Effector memory CD4-positive, alpha-beta T cell (primary cell): Measurements from ENCODE around the gene CNTLN.
"Not testable (repeated sequence)": the region's sequence is repeated elsewhere in the genome, so short reads cannot be mapped to it uniquely, and the experiment has no call there.

ENCODE experiments used
- DNase-seq, 3 donors: peaks; one replicate each; pipeline ENCODE4 v3.0.0-alpha.2; 2020
- H3K27ac ChIP-seq: 2 replicates; pipeline ENCODE4 v1.7.0; 2013; ENCODE audit warnings: mild to moderate bottlenecking, low read length, moderate library complexity; ENCODE audit not compliant: insufficient read depth, poor library complexity, severe bottlenecking
- H3K27me3 ChIP-seq: replicated peaks from 2 replicates; pipeline ENCODE4 v1.7.0; 2013; ENCODE audit warnings: mild to moderate bottlenecking, low read length; ENCODE audit not compliant: insufficient read depth, control insufficient read depth, poor library complexity, severe bottlenecking
- H3K36me3 ChIP-seq: 2 replicates; pipeline ENCODE4 v1.7.0; 2013; ENCODE audit warnings: mild to moderate bottlenecking, low read length, moderate library complexity; ENCODE audit not compliant: control insufficient read depth, insufficient read depth
- H3K4me1 ChIP-seq: 2 replicates; pipeline ENCODE4 v1.7.0; 2013; ENCODE audit warnings: low read length, mild to moderate bottlenecking; ENCODE audit not compliant: control insufficient read depth, insufficient read depth, poor library complexity, severe bottlenecking
- H3K4me3 ChIP-seq: 2 replicates; pipeline ENCODE4 v1.7.0; 2013; ENCODE audit warnings: low read length, low read depth, mild to moderate bottlenecking; ENCODE audit not compliant: insufficient read depth, poor library complexity, severe bottlenecking
- H3K9me3 ChIP-seq: 2 replicates; pipeline ENCODE4 v1.7.0; 2013; ENCODE audit warnings: mild to moderate bottlenecking, low read length, moderate library complexity; ENCODE audit not compliant: control insufficient read depth

CNTLN gene

DNA sequence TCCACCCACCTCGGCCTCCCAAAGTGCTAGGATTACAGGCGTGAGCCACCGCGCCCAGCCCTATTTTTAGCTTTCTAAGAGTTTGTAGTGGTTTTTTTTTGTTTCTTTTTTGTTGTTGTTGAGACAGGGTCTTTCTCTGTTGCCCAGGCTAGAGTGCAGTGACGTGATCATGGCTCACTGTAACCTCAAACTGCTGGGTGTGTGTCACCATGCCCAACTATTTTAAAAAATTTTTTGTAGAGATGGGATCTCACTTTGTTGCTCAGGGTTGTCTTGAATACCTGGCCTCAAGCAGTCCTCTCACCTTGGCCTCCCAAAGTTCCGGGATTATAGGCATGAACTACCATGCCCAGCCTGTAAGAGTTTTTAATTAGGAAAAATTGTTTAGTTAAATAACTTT, 298.7 kb downstream of the CNTLN start:
- Histone ChIP-seq H3K4me3 (no peak overlapping the region), H3K9me3 (no peaks in the 10 kb centered on the region), H3K36me3 (no peaks in the 10 kb centered on the region), H3K4me1 (no peaks in the 10 kb centered on the region), H3K27me3 (no peaks in the 10 kb centered on the region), H3K27ac (no peak overlapping the region)
- no peak for DNase-seq

DNA sequence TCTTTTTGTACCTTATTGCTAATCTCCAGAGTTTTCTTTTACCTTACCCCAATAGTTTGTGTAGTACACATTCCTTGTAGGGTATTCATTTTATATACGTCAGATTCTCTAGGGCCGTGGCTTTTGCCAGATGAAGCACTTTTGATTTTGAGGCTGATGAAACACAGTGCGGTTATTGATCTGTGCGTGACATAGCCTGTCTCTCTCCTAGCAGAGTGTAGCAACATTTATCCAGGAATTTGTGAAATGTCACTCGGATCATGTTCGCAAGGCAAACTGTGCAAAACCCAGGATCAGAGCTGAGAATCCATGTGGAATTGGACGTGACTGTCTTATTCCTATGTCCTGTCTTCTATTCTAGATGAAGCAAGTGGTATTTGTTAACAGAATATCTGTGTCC, 302.0 kb downstream of the CNTLN start:
- no peaks in the 10 kb centered on the region for H3K27me3 ChIP-seq
- H3K4me3 ChIP-seq, result no peak overlapping the region
- no peak overlapping the region for H3K27ac ChIP-seq
- H3K9me3 ChIP-seq, result no peaks in the 10 kb centered on the region
- no peaks in the 10 kb centered on the region for H3K36me3 ChIP-seq
- no peak for DNase-seq
- H3K4me1 ChIP-seq, result no peaks in the 10 kb centered on the region

DNA sequence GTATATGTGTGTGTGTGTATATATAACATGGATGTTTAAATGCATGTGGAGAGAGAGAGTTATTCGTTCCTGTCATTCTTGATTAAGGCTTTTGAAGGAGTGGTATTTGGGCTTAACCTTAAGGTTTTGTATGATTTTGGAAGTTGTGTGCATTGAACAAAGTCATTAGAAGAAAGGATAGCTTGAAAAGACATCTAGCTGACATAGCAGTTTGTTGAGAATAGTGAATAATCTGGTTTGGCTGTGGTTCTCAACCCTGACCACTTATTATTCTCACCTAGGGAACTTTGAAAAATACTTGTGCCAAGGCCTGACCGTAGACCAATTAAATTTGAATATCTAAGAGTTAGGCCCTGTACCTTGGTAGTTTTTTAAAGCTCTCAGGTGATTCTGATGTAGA, 303.0 kb downstream of the CNTLN start:
- H3K9me3 ChIP-seq, result no peaks in the 10 kb centered on the region
- H3K36me3 ChIP-seq, result no peaks in the 10 kb centered on the region
- no peaks in the 10 kb centered on the region for H3K4me1 ChIP-seq
- H3K4me3 ChIP-seq, result no peak overlapping the region
- no peaks in the 10 kb centered on the region for H3K27me3 ChIP-seq
- H3K27ac ChIP-seq, result no peak overlapping the region
- DNase-seq, result no peak

DNA sequence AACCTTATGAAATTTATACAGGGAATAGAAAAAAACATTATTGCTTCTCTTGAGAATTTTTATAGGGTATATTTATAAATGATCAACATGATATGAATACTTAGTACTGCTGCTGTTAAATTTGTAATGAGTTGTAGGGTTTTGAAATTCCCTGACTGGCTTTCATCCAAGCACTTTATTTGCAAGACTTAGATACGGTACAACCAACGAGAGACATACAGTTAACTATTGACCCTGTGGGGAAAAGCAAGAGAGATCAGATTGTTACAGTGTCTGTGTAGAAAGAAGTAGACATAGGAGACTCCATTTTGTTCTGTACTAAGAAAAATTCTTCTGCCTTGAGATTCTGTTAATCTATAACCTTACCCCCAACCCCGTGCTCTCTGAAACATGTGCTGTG, 310.3 kb downstream of the CNTLN start:
- not testable (repeated sequence) for H3K4me3 ChIP-seq, DNase-seq, H3K9me3 ChIP-seq, H3K27me3 ChIP-seq, H3K36me3 ChIP-seq, H3K4me1 ChIP-seq, H3K27ac ChIP-seq

DNA sequence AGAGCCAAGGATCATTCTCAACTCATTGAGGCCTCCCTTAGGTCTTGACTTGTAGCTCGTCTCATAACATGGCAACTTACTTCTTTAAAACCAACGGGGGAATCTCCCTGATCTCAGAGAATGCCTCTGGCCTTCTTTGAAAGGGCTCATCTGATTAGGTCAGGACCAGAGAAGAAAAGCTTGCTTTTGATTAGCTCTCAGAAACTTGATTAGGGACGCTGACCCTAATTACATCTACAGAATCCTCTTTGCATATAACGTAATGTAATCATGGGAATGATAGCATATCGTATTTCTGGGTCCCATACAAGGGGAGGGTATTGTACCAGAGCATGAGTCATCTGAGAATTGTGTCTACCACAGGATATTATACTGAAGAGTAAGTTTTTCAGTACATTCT, 318.9 kb downstream of the CNTLN start:
- DNase-seq, result no peak
- H3K4me3 ChIP-seq, result no peak overlapping the region
- H3K9me3 ChIP-seq, result no peaks in the 10 kb centered on the region
- no peaks in the 10 kb centered on the region for H3K36me3 ChIP-seq
- no peaks in the 10 kb centered on the region for H3K27me3 ChIP-seq
- H3K4me1 ChIP-seq, result no peaks in the 10 kb centered on the region
- H3K27ac ChIP-seq, result no peak overlapping the region

DNA sequence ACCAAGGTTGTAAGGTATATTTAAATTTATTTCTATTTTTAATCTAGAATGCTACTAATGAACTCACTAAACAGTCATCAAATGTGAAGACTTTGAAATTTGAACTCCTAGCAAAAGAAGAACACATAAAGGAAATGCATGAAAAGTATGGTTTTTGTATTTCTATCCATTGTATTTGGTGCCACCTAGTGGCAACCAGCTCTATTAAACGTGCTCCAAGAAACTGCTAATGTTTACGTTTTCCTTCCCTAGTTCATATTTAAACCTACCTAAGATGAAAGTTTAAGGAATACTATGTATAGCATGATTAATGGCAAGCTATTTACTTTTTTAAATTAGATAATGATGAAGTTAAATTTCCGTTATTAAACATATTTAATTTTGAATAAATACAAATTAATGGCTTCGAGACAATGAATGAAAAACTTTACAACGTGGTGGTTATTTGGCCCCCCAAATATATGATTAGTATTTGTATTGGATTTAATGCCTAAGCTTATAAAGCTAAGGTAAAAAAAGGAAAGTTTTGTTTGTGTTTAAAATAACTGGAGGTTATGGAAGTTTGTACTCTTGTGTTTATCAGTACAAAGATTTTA, 328.1 kb downstream of the CNTLN start:
- no peaks in the 10 kb centered on the region for H3K4me1 ChIP-seq
- no peak for DNase-seq
- no peak overlapping the region for H3K4me3 ChIP-seq
- no peak overlapping the region for H3K27ac ChIP-seq
- no peaks in the 10 kb centered on the region for H3K27me3 ChIP-seq
- no peaks in the 10 kb centered on the region for H3K9me3 ChIP-seq
- no peaks in the 10 kb centered on the region for H3K36me3 ChIP-seq

DNA sequence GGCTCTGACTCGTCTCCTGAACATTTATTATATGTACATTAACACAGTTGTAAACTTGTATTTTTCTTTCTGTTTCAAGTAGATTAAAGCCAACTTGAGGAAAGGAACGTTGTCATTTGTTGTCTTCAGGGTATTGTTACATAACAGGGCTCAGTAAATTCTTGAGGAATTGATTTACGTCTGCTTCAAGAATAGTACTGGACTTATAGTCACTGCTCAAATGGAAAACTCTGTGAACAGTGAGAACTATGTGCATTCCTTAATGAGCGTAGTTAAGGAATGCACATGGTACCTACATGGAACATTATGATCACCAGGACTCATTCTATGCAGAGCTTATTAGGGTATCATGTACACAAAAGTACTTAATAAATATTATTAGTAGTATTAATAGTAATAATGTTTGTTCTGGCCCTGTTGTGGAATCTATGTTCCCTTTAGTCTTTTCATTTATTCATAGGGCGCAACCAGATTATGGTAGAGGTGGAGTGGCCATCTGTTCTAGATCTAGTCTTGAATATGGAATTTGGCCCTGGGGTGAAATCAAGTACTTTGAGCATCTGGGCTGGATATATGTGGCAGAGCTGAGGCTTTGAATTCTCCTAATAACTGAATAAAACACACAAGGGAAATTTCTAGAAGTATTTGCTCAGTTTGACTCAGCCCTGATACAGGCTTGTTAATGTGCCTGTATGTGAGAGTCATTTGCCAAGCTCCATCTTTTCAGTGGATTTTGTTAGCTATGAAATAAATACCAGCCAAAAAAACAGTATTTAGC, 335.4 kb downstream of the CNTLN start:
- Histone ChIP-seq H3K36me3 (no peaks in the 10 kb centered on the region), H3K27me3 (no peaks in the 10 kb centered on the region), H3K9me3 (no peaks in the 10 kb centered on the region), H3K4me1 (no peaks in the 10 kb centered on the region), H3K4me3 (no peak overlapping the region), H3K27ac (no peak overlapping the region)
- DNase-seq, result no peak

DNA sequence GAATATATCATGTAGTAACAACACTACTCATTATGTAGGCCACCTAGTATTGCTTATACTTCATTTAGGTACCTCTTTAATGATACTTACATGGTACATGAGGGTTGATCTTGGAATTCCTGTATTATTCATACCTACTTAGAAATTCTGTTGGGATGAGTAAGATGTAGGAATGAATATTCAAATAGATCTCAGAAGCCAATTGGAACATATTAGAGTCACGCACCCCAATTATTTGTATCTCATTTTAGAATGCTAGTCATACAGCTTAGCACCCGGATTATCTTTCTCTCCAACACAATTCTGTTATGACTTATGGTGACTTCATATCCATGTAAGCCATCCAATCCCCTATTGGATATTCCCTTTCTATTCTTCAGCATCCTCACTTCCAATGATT, 337.3 kb downstream of the CNTLN start:
- no peak for DNase-seq
- H3K4me1 ChIP-seq, result no peaks in the 10 kb centered on the region
- H3K9me3 ChIP-seq, result no peaks in the 10 kb centered on the region
- no peaks in the 10 kb centered on the region for H3K27me3 ChIP-seq
- no peaks in the 10 kb centered on the region for H3K36me3 ChIP-seq
- H3K4me3 ChIP-seq, result no peak overlapping the region
- H3K27ac ChIP-seq, result no peak overlapping the region

DNA sequence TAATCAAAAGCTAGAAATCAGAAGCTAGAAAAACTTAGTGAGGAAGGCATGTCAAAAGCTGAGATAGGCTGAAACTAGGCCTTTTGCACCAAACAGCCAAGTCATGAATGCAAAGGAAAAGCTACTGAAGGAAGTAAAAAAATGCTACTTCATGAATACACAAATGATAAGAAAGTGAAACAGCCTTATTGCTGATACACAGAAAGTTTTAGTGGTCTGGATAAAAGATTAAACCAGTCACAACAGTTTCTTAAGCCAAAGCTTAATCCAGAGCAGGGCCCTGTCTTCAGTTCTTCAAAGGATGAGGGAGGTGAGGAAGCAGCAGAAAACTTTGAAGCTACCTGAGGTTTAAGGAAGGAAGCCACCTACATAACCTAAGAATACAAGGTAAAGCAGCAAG, 341.6 kb downstream of the CNTLN start:
- H3K4me1 ChIP-seq, result no peaks in the 10 kb centered on the region
- H3K4me3 ChIP-seq, result no peak overlapping the region
- H3K9me3 ChIP-seq, result no peaks in the 10 kb centered on the region
- H3K36me3 ChIP-seq, result no peaks in the 10 kb centered on the region
- no peaks in the 10 kb centered on the region for H3K27me3 ChIP-seq
- no peak overlapping the region for H3K27ac ChIP-seq
- DNase-seq, result no peak

DNA sequence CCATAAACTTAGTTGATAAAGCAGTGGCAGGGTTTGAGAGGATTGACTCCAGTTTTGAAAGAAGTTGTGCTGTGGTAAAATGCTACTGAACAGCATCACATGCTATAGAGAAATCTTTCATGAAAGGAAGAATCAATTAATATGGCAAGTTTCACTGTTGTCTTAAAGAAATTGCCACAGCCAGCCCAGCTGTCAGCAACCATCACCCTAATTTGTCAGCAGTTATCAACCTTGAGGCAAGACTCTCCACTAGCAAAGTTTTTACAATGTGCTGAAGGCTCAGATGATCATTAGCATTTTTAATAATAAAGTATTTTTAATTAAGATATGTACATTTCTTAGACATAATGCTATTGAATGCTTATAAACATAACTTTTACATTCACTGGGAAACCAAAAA, 343.0 kb downstream of the CNTLN start:
- H3K4me1 ChIP-seq, result no peaks in the 10 kb centered on the region
- H3K27me3 ChIP-seq, result no peaks in the 10 kb centered on the region
- H3K4me3 ChIP-seq, result no peak overlapping the region
- H3K36me3 ChIP-seq, result no peaks in the 10 kb centered on the region
- H3K27ac ChIP-seq, result no peak overlapping the region
- no peaks in the 10 kb centered on the region for H3K9me3 ChIP-seq
- DNase-seq, result no peak
